Endothelial cell of umbilical vein (primary cell): ENCODE data around the gene HNRNPM. TPM values are rescaled to one million over a fixed set of nuclear protein-coding genes. Genes with fewer than 3 reads are reported as not detected.

Experiments used
- BruUV-seq: library from RNA; stranded (reverse); fragments of 400-500 nt; replicated peaks from 2 replicates; lab custom pipeline; 2021; lab: Mats Ljungman, UMichigan
- CTCF ChIA-PET: fragments of 300-600, 350-600 bp; sonication (Branson Sonifier 250); formaldehyde crosslinking; loops from one replicate; lab custom pipeline; 2021; ENCODE audit warnings: antibody characterized with exemption, inconsistent platforms; lab: Charles Lee
- POLR2A ChIA-PET: fragments of 300-600, 350-600 bp; sonication (Branson Sonifier 250); formaldehyde crosslinking; loops from one replicate; lab custom pipeline; 2021; ENCODE audit warnings: antibody characterized with exemption, inconsistent platforms; lab: Charles Lee
- DNase-seq: peaks from one replicate; pipeline ENCODE4 v3.0.0-alpha.2; 2011; ENCODE audit warnings: low read depth, low spot score
- FAIRE-seq: peaks from 2 replicates; lab custom pipeline; 2011; peaks lifted over from hg19 to GRCh38; lab: Jason Lieb, UNC
- H2AFZ ChIP-seq: 2 replicates; pipeline ENCODE4 v1.6.0; 2012; ENCODE audit warnings: low read depth, low read length, control low read depth, inconsistent platforms
- H3K27ac ChIP-seq: 2 replicates; pipeline ENCODE4 v1.5.1; 2011; ENCODE audit warnings: low read depth, mild to moderate bottlenecking, control low read depth, low read length, moderate library complexity; ENCODE audit not compliant: insufficient read depth
- H3K27me3 ChIP-seq, 2 experiments: 2 replicates each; pipeline versions ENCODE4 v1.6.0 to v1.6.1; 2011; ENCODE audit warnings: low read length in 2 of 2, mixed read lengths in 1 of 2; ENCODE audit not compliant: control insufficient read depth in 2 of 2, insufficient read depth in 2 of 2
- H3K36me3 ChIP-seq, 2 experiments: 2 replicates in 1 of 2; 3 replicates in 1 of 2; pipeline ENCODE4 v1.5.1; 2011; ENCODE audit warnings: low read length in 2 of 2, mild to moderate bottlenecking in 1 of 2, moderate library complexity in 1 of 2; ENCODE audit not compliant: control insufficient read depth in 2 of 2, insufficient read depth in 2 of 2; ENCODE audit errors: extremely low read depth in 1 of 2
- H3K4me1 ChIP-seq: 3 replicates; pipeline ENCODE4 v1.5.1; 2011; ENCODE audit warnings: mild to moderate bottlenecking, low read length; ENCODE audit not compliant: control insufficient read depth, insufficient read depth; ENCODE audit errors: extremely low read depth
- H3K4me2 ChIP-seq: 2 replicates; pipeline ENCODE4 v1.6.1; 2011; ENCODE audit warnings: low read length, control low read depth, mixed read lengths; ENCODE audit not compliant: insufficient read depth
- H3K4me3 ChIP-seq, 3 experiments: fragments of 200-600 bp in 1 of 3; sonication (generic), shearing (Covaris generic) in 1 of 3; replicated peaks in 1 of 3; 2 replicates each; pipeline ENCODE4 v1.5.1; 2011 to 2016; ENCODE audit warnings: control low read depth in 3 of 3, low read length in 3 of 3, mild to moderate bottlenecking in 2 of 3, inconsistent platforms in 1 of 3, low read depth in 1 of 3, moderate library complexity in 1 of 3; ENCODE audit not compliant: insufficient read depth in 1 of 3
- H3K79me2 ChIP-seq: 2 replicates; pipeline ENCODE4 v1.6.0; 2012; ENCODE audit warnings: low read length, inconsistent platforms; ENCODE audit not compliant: control insufficient read depth, insufficient read depth
- H3K9ac ChIP-seq: replicated peaks from 2 replicates; pipeline ENCODE3; 2011; ENCODE audit warnings: low read length, control low read depth; ENCODE audit not compliant: insufficient read depth; ENCODE audit errors: extremely low read depth
- H3K9me1 ChIP-seq: replicated peaks from 3 replicates; pipeline ENCODE4 v1.6.0; 2011; ENCODE audit warnings: mild to moderate bottlenecking, low read length; ENCODE audit not compliant: control insufficient read depth, insufficient read depth; ENCODE audit errors: extremely low read depth
- H3K9me3 ChIP-seq: replicated peaks from 2 replicates; pipeline ENCODE4 v1.5.1; 2012; ENCODE audit warnings: low read length, inconsistent platforms; ENCODE audit not compliant: control insufficient read depth, insufficient read depth
- H4K20me1 ChIP-seq: replicated peaks from 2 replicates; pipeline ENCODE3; 2011; ENCODE audit warnings: mild to moderate bottlenecking, low read length; ENCODE audit not compliant: control insufficient read depth, insufficient read depth; ENCODE audit errors: extremely low read depth
- EZH2 ChIP-seq: IDR thresholded peaks from 2 replicates; pipeline ENCODE4 v1.6.1; 2012; ENCODE audit warnings: borderline replicate concordance, low read depth, mild to moderate bottlenecking, moderate library complexity, low read length, inconsistent platforms; ENCODE audit not compliant: severe bottlenecking
- FOS ChIP-seq: IDR thresholded peaks from 2 replicates; pipeline ENCODE4 v1.6.1; 2011; ENCODE audit warnings: mild to moderate bottlenecking, low read length, moderate library complexity, borderline replicate concordance; ENCODE audit not compliant: insufficient read depth
- GATA2 ChIP-seq: IDR thresholded peaks from 2 replicates; pipeline ENCODE4 v1.7.0; 2011; ENCODE audit warnings: low read depth, mild to moderate bottlenecking, moderate library complexity, mixed read lengths, low read length; ENCODE audit not compliant: insufficient read length, insufficient read depth
- JUN ChIP-seq: IDR thresholded peaks from 2 replicates; pipeline ENCODE4 v1.6.1; 2011; ENCODE audit warnings: borderline replicate concordance, low read depth; ENCODE audit not compliant: insufficient read length, insufficient read depth
- MYC ChIP-seq: IDR thresholded peaks from one replicate; pipeline ENCODE4 v1.6.1; 2011; ENCODE audit warnings: mild to moderate bottlenecking, low read depth, low read length
- POLR2A ChIP-seq: IDR thresholded peaks from 2 replicates; pipeline ENCODE4 v1.6.1; 2012; ENCODE audit warnings: low read depth, mild to moderate bottlenecking, control low read depth, low read length
- POLR2AphosphoS5 ChIP-seq: IDR thresholded peaks from 2 replicates; pipeline ENCODE4 v1.6.1; 2012; ENCODE audit warnings: low read depth, mild to moderate bottlenecking, control low read depth, low read length, moderate library complexity; ENCODE audit not compliant: insufficient read depth
- dilution Hi-C: fragments of 300-500 bp; cut with MboI; formaldehyde crosslinking; loops from one replicate; pipeline ENCODE4 v1.15.0; 2019; ENCODE audit warnings: low sequenced_read_pairs; ENCODE audit not compliant: extremely low pct_ligation_motif_present
- intact Hi-C: fragments of 100-400 bp; cut with micrococcal nuclease; formaldehyde crosslinking; loops from one replicate; pipeline ENCODE4 v1.10.0; 2022
- polyA plus RNA-seq, 4 experiments: library from polyadenylated mRNA; depleted of rRNA in 3 of 4; stranded (reverse) in 3 of 4; unstranded in 1 of 4; fragments of >200 nt; gene quantifications; 2 replicates each; pipeline versions ENCODE4 v1.2.1 to v1.2.3, GENCODE V29; 2011 to 2012; ENCODE audit warnings: missing spikeins in 1 of 4
- total RNA-seq: library from RNA; stranded (reverse); gene quantifications from 2 replicates; pipeline ENCODE4 v1.2.3, GENCODE V29; 2021
- TF ChIP-seq, protein P1 (sequence below), 2 donors: IDR thresholded peaks; 1 replicate in 1 of 2; 2 replicates in 1 of 2; pipeline ENCODE4 v1.5.1; 2011; ENCODE audit warnings: low read length in 2 of 2, mild to moderate bottlenecking in 2 of 2, moderate library complexity in 2 of 2, control low read depth in 1 of 2, inconsistent platforms in 1 of 2, low read depth in 1 of 2; ENCODE audit not compliant: insufficient read depth in 1 of 2; ENCODE audit errors: extremely low read depth in 1 of 2
- TF ChIP-seq, protein P2 (sequence below): IDR thresholded peaks from 2 replicates; pipeline ENCODE4 v1.6.1; 2011; ENCODE audit not compliant: insufficient read depth, insufficient read length

Gene HNRNPM
- total and polyA plus RNA-seq, 2 donors (not counting 3 experiments of a cell fraction or from before 2014, with no cell fraction given), result 244 to 301 TPM

DNA sequence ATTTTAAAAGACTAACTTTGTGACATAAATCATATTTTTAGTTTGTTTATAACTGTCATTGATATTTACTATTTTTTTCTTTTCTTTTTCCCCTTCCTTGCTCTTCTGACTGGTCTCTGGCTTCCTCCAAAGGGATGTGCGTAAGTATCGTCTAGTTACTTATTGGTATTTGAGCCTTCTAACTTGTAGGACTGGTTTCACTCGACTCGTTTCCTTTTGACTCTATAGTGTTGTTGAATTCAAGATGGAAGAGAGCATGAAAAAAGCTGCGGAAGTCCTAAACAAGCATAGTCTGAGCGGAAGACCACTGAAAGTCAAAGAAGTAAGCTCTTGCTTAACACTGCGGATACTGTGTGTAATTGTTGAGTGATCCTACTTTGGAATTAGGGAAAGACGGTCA is 18.6 kb downstream of the HNRNPM start:
- POLR2A ChIA-PET, result no interaction called here
- Histone ChIP-seq H2AFZ (no peak overlapping the region), H4K20me1 (peaks cover 39% of the 10 kb centered on the region), H3K9me3 (no peaks in the 10 kb centered on the region), H3K27me3 (no peaks in the 10 kb centered on the region), H3K27ac (no peak overlapping the region), H3K36me3 (peaks cover 26 to 40% of the 10 kb centered on the region in 2 experiments), H3K4me3 (no peak overlapping the region), H3K4me2 (no peak overlapping the region), H3K9me1 (no peaks in the 10 kb centered on the region), H3K79me2 (peaks cover 84% of the 10 kb centered on the region), H3K9ac (no peak overlapping the region), H3K4me1 (peaks cover 19% of the 10 kb centered on the region)
- TF ChIP-seq POLR2AphosphoS5 (no peak), JUN (no peak), EZH2 (no peak), FOS (no peak), GATA2 (no peak), POLR2A (no peak), MYC (no peak)
- TF ChIP-seq, protein P1, sequence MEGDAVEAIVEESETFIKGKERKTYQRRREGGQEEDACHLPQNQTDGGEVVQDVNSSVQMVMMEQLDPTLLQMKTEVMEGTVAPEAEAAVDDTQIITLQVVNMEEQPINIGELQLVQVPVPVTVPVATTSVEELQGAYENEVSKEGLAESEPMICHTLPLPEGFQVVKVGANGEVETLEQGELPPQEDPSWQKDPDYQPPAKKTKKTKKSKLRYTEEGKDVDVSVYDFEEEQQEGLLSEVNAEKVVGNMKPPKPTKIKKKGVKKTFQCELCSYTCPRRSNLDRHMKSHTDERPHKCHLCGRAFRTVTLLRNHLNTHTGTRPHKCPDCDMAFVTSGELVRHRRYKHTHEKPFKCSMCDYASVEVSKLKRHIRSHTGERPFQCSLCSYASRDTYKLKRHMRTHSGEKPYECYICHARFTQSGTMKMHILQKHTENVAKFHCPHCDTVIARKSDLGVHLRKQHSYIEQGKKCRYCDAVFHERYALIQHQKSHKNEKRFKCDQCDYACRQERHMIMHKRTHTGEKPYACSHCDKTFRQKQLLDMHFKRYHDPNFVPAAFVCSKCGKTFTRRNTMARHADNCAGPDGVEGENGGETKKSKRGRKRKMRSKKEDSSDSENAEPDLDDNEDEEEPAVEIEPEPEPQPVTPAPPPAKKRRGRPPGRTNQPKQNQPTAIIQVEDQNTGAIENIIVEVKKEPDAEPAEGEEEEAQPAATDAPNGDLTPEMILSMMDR (IDR thresholded peaks at IDR 0.05; ENCODE audit: extremely low read depth in 1 of 2, insufficient read depth in 1 of 2, low read depth in 1 of 2, low read length in 2 of 2), result no peak
- TF ChIP-seq, protein P2, sequence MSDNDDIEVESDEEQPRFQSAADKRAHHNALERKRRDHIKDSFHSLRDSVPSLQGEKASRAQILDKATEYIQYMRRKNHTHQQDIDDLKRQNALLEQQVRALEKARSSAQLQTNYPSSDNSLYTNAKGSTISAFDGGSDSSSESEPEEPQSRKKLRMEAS, result no peak
- intact Hi-C loops, result no loop called here
- FAIRE-seq (no peak), DNase-seq (no peak)
- BruUV-seq, result no TSS peak
- dilution Hi-C loops, result no loop called here
- CTCF ChIA-PET, result interaction anchor here (1.1 to 1.9 kb wide), 3 partner anchors 19 to 110 kb away, joined by 3 to 14 read pairs (median 4); partner anchors contain the start of gene HNRNPM
